ENCODE results near the gene RBM10. TPM values are rescaled to one million over a fixed set of nuclear protein-coding genes. Genes with fewer than 3 reads are reported as not detected.

The RBM10 gene
- total RNA-seq, 2 donors from 2014 or later = 30.0 to 67.8 TPM

DNA sequence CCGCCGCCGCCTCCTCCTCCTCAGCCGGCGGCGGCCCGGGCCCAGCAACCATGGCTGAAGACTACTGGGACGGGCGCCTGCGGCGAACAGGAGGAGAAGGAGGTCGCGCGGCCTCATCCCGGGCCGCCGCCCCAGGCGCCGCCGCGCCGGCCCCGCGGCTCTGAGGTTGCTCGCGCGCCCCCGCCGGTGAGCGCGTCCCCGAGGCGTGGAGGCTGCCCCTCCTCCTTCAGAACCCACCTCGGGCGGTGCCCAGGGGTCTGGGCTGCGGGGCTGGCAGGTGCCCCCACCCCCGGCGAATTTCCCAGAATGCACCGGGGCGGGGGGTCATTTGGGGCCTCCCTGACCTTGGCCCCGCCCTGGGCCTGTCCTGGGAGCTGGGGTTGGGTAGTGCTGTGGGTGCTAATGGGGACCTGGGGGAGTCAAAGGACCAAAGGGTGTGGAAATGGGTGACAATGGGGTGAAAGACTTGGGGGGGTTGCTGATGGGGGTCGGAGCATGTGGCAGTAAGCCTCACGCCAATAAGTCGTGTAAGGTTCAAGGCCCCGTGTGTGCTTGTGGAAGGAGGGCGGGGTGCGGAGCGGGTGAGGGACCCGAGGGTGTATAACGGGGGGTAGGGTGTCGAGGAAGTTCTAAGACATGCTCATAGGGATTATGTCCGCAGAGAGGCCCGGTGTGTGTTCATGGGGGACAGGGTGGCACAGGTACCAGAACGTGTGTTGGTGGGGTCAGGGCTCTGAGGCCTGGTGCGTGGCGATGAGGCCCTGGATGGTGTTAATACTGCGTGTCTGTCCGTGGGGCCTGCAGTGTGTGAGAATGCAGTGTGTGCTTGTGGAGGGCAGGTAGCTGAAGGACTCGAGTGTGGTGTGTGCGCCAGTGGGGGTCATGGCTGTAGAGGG is 74.1 kb downstream of the RBM10 start:
- Histone ChIP-seq H3K27ac (peak overlapping the region; percentile 89), H3K9ac (ENCODE audit: low read depth in 2 of 2, low read length in 2 of 2) (peak overlapping the region; percentile 76 to 97), H3K4me1 (no peaks in the 10 kb centered on the region), H3K27me3 (no peaks in the 10 kb centered on the region), H3K4me3 (peak overlapping the region; percentile 93), H3K9me3 (no peaks in the 10 kb centered on the region), H3K36me3 (peaks cover 8% of the 10 kb centered on the region)
- DNase-seq = peak; percentile 69
- TF ChIP-seq, protein P1, sequence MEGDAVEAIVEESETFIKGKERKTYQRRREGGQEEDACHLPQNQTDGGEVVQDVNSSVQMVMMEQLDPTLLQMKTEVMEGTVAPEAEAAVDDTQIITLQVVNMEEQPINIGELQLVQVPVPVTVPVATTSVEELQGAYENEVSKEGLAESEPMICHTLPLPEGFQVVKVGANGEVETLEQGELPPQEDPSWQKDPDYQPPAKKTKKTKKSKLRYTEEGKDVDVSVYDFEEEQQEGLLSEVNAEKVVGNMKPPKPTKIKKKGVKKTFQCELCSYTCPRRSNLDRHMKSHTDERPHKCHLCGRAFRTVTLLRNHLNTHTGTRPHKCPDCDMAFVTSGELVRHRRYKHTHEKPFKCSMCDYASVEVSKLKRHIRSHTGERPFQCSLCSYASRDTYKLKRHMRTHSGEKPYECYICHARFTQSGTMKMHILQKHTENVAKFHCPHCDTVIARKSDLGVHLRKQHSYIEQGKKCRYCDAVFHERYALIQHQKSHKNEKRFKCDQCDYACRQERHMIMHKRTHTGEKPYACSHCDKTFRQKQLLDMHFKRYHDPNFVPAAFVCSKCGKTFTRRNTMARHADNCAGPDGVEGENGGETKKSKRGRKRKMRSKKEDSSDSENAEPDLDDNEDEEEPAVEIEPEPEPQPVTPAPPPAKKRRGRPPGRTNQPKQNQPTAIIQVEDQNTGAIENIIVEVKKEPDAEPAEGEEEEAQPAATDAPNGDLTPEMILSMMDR (IDR thresholded peaks at IDR 0.05) = no peak
- intact Hi-C loops (cut with DNase I) = no loop called here

DNA sequence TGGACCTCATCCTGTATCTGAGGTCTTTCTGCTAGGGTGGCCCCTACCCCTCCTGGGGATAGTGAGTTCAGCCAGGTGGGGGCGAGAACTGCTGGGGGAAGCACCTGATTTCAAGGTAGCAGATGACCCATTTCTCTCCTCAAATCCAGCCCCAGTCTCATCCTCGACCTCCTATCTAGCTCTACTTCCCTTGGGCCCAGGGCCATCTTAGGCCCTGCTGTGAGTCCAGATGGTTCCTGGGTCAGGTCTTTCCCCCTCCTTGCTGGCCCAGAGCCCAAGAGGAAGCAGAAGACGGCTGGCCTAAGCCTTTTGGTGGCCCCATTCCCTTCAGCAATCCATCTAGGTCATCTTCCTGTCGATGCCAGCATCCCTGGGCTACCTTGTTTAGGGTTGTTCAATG is 76.7 kb downstream of the RBM10 start:
- DNase-seq = no peak
- H3K9me3 ChIP-seq = no peaks in the 10 kb centered on the region
- no peak overlapping the region for H3K9ac ChIP-seq (ENCODE audit: low read depth in 2 of 2, low read length in 2 of 2)
- TF ChIP-seq, protein P1 (IDR thresholded peaks at IDR 0.05) = no peak
- H3K4me3 ChIP-seq = no peak overlapping the region
- no peaks in the 10 kb centered on the region for H3K36me3 ChIP-seq
- intact Hi-C loops (cut with DNase I) = no loop called here
- no peaks in the 10 kb centered on the region for H3K4me1 ChIP-seq
- H3K27me3 ChIP-seq = no peaks in the 10 kb centered on the region
- H3K27ac ChIP-seq = no peak overlapping the region

DNA sequence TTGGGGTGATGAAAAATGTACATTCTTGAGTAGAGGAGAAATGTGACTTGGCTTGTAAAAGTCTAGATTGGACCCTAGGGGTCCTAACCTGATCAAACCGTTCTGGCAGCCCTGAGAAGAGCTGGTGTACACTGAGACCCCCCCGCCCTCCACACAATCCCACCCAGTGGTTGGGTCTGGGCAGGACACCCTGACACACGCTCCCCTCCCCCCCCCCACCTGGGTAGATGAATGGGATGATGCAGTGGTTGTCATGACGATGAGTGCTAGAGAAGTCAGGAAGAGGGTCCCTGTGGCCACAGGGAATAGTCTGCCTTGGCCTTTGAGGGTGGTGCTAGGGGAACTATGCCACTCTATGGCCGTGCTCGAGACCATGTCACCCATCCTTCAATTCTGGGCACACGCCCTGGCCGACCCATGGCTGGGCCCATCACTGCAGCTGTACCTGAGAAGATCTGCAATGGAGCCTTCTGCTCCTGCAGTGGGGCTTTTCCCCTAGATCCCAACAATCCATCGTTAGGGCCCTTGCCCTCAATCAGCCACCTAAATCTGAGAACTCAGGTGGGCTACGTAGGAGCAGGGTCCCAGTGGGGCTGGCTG is 77.8 kb downstream of the RBM10 start:
- no peaks in the 10 kb centered on the region for H3K9me3 ChIP-seq
- DNase-seq = no peak
- TF ChIP-seq, protein P1 (IDR thresholded peaks at IDR 0.05) = no peak
- no peaks in the 10 kb centered on the region for H3K4me1 ChIP-seq
- no peak overlapping the region for H3K9ac ChIP-seq (ENCODE audit: low read depth in 2 of 2, low read length in 2 of 2)
- H3K27me3 ChIP-seq = no peaks in the 10 kb centered on the region
- H3K4me3 ChIP-seq = no peak overlapping the region
- intact Hi-C loops (cut with DNase I) = no loop called here
- H3K36me3 ChIP-seq = no peaks in the 10 kb centered on the region
- H3K27ac ChIP-seq = no peak overlapping the region

DNA sequence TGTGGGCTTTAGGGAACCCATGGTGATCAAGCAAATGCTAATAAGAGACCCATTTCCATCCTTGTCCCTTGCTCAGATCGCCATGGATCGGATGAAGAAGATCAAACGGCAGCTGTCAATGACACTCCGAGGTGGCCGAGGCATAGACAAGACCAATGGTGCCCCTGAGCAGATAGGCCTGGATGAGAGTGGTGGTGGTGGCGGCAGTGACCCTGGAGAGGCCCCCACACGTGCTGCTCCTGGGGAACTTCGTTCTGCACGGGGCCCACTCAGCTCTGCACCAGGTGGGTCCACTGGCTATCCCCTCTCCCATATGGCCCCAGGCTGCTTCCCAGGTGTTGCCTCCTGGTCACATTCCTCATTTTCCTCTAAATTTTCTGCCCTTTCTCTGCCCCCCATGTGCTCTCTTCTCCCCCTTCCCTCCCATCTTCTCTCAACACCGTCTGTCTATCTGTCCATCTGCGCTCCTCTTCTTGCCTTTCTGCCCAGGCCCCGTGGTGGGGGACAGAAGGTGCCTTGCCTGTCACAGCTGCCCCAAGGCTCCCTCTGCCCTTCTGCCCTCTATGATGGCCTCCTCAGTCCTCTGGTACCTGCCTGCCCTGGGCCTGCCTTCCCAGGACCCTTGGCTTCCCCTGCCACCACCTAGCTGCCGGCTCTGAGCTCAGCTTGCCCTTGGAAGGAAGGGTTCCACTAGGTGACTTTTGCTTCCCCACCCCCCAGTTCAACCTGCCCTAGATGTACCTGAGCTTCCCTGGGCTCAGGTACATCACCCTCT is 78.6 kb downstream of the RBM10 start:
- DNase-seq = no peak
- Histone ChIP-seq H3K9me3 (no peaks in the 10 kb centered on the region), H3K27me3 (no peaks in the 10 kb centered on the region), H3K4me1 (no peaks in the 10 kb centered on the region), H3K9ac (ENCODE audit: low read depth in 2 of 2, low read length in 2 of 2) (no peak overlapping the region), H3K36me3 (no peaks in the 10 kb centered on the region), H3K27ac (no peak overlapping the region), H3K4me3 (no peak overlapping the region)
- intact Hi-C loops (cut with DNase I) = no loop called here
- TF ChIP-seq, protein P1 (IDR thresholded peaks at IDR 0.05) = no peak

- Histone ChIP-seq H3K27me3 (no peaks in the 10 kb centered on the region), H3K9me3 (no peaks in the 10 kb centered on the region), H3K4me1 (no peaks in the 10 kb centered on the region), H3K4me3 (no peak overlapping the region), H3K36me3 (no peaks in the 10 kb centered on the region), H3K27ac (no peak overlapping the region), H3K9ac (ENCODE audit: low read depth in 2 of 2, low read length in 2 of 2) (no peak overlapping the region)
- TF ChIP-seq, protein P1 (IDR thresholded peaks at IDR 0.05) = no peak
- intact Hi-C loops (cut with DNase I) = no loop called here
- no peak for DNase-seq
Observed at GRCh38 chrX:47224266-47224895, 79.4 kb downstream of the RBM10 start.
